ENCODE data around the gene SH3BP4. TPM values are rescaled to one million over a fixed set of nuclear protein-coding genes. Genes with fewer than 3 reads are reported as not detected.

Gene SH3BP4
- total RNA-seq, 1 experiment from 2014 or later, result 93.8 TPM

- Histone ChIP-seq H2BK5ac (ENCODE audit: insufficient read length, low read length) (no peak overlapping the region), H3K9ac (ENCODE audit: extremely low read depth, insufficient read length, low read length) (no peak overlapping the region), H3K4me2 (ENCODE audit: insufficient read depth, insufficient read length, low read length) (no peak overlapping the region), H2BK15ac (ENCODE audit: low read depth, low read length) (no peak overlapping the region), H4K5ac (ENCODE audit: insufficient read length, low read depth, low read length) (no peak overlapping the region), H3K27ac (ENCODE audit: insufficient read length, low read depth, low read length) (no peak overlapping the region), H3K18ac (ENCODE audit: insufficient read length, low read depth, low read length) (no peak overlapping the region), H3K9me3 (ENCODE audit: control insufficient read depth, low read depth, low read length) (no peaks in the 10 kb centered on the region), H3K4me1 (ENCODE audit: insufficient read depth, low read length) (no peaks in the 10 kb centered on the region), H3K79me2 (ENCODE audit: insufficient read depth, low read length) (peaks cover 4% of the 10 kb centered on the region; the same call in 1 of the 2 replicates), H3K14ac (ENCODE audit: insufficient read depth, low read length) (peak overlapping the region; percentile 30; the same call in 1 of the 2 replicates), H4K91ac (ENCODE audit: insufficient read length, low read depth, low read length) (no peak overlapping the region), H2BK20ac (ENCODE audit: low read depth, low read length, poor library complexity, severe bottlenecking) (no peak overlapping the region), H2AFZ (ENCODE audit: low read length) (no peak overlapping the region), H4K8ac (replicated peaks; ENCODE audit: insufficient read length, low read depth, low read length) (no peak overlapping the region), H2BK120ac (ENCODE audit: low read depth, low read length, poor library complexity, severe bottlenecking) (no peak overlapping the region), H3K23me2 (ENCODE audit: insufficient read length, low read depth, low read length, poor library complexity, severe bottlenecking) (no peaks in the 10 kb centered on the region), H2AK5ac (ENCODE audit: insufficient read length, low read length) (no peak overlapping the region), H4K20me1 (ENCODE audit: control insufficient read depth, insufficient read depth, insufficient read length) (no peaks in the 10 kb centered on the region), H3K4ac (ENCODE audit: low read depth, low read length) (no peak overlapping the region), H3T11ph (ENCODE audit: low read length) (no peak overlapping the region), H3K23ac (ENCODE audit: insufficient read length, low read depth, low read length) (no peak overlapping the region), H3K79me1 (ENCODE audit: insufficient read depth, low read depth, low read length, poor library complexity, severe bottlenecking) (peaks cover 8% of the 10 kb centered on the region), H3K56ac (ENCODE audit: insufficient read length, low read depth, low read length) (no peak overlapping the region), H3K27me3 (ENCODE audit: insufficient read depth, low read length) (no peaks in the 10 kb centered on the region), H2BK12ac (ENCODE audit: insufficient read length, low read depth, low read length) (no peak overlapping the region)
- no peaks in the 10 kb centered on the region for H3K9me3 Mint-ChIP-seq
- peak overlapping the region; percentile 67 to 74 (median 73) for H3K27ac Mint-ChIP-seq
- H3K4me1 Mint-ChIP-seq, result peaks cover 30 to 32% of the 10 kb centered on the region in 2 experiments
- no peak for TF ChIP-seq CTCF (conservative IDR thresholded peaks at IDR 0.05)
- WGBS (ENCODE audit: extremely low coverage, insufficient read length, low lambda C conversion rate), result no CpG with 5 or more reads among the region's 16 CpGs
- no peak for DNase-seq
- no peak overlapping the region for H3K4me3 Mint-ChIP-seq
- peaks cover 4 to 42% (median 38%) of the 10 kb centered on the region in 3 experiments; a peak in 6 of 7 replicates for H3K36me3 Mint-ChIP-seq (ENCODE audit: insufficient read depth in 1 of 3, low read depth in 3 of 3)
- H3K27me3 Mint-ChIP-seq (ENCODE audit: low read depth), result no peaks in the 10 kb centered on the region
Observed at GRCh38 chr2:235031686-235032373, 80.0 kb downstream of the SH3BP4 start.
